ENCODE measurements around the gene DENND1A. TPM values are rescaled to one million over a fixed set of nuclear protein-coding genes. Genes with fewer than 3 reads are reported as not detected.

Gene DENND1A
- total RNA-seq, 1 donor from 2014 or later = 48.1 TPM

DNA sequence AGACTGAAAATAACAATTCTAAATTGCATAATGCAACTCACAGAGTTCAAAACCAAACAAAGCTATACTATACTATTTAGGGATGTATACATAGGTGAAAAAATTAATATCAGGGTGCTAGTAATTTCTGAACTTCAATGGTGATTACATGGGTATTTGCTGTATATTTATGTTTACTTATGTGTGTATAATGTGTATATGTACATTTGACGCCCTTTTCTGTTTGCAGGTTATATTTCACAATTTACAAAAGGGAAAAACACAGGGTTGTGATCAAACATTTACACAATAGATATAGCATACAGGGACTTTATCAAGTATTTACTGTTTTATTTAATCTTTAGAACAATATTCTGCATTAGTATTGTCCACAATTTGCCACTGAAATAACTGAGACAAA, 184.0 kb downstream of the DENND1A start:
- H3K4me3 ChIP-seq = no peak overlapping the region
- no peak overlapping the region for H3K9ac ChIP-seq
- TF ChIP-seq, protein P1, sequence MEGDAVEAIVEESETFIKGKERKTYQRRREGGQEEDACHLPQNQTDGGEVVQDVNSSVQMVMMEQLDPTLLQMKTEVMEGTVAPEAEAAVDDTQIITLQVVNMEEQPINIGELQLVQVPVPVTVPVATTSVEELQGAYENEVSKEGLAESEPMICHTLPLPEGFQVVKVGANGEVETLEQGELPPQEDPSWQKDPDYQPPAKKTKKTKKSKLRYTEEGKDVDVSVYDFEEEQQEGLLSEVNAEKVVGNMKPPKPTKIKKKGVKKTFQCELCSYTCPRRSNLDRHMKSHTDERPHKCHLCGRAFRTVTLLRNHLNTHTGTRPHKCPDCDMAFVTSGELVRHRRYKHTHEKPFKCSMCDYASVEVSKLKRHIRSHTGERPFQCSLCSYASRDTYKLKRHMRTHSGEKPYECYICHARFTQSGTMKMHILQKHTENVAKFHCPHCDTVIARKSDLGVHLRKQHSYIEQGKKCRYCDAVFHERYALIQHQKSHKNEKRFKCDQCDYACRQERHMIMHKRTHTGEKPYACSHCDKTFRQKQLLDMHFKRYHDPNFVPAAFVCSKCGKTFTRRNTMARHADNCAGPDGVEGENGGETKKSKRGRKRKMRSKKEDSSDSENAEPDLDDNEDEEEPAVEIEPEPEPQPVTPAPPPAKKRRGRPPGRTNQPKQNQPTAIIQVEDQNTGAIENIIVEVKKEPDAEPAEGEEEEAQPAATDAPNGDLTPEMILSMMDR (IDR thresholded peaks at IDR 0.05) = no peak
- TF ChIP-seq EZH2phosphoT487 (IDR thresholded peaks at IDR 0.05) = no peak
- no peak for TF ChIP-seq EZH2 (IDR thresholded peaks at IDR 0.05)
- DNase-seq (ENCODE audit: low spot score) = no peak
- no peak overlapping the region for H2AFZ ChIP-seq (replicated peaks)
- H3K4me3 Mint-ChIP-seq = no peak overlapping the region
- peaks cover 16% of the 10 kb centered on the region for H4K20me1 ChIP-seq (ENCODE audit: low read depth)
- no peak overlapping the region for H3K27ac ChIP-seq
- peaks cover 36% of the 10 kb centered on the region for H3K4me1 Mint-ChIP-seq
- no peaks in the 10 kb centered on the region for H3K9me3 ChIP-seq (ENCODE audit: low read depth)
- no peak overlapping the region for H3K4me2 ChIP-seq
- H3K4me1 ChIP-seq = peaks cover 36% of the 10 kb centered on the region
- peaks cover 3% of the 10 kb centered on the region for H3K36me3 Mint-ChIP-seq
- H3F3A ChIP-seq (ENCODE audit: low read depth) = peaks cover 12% of the 10 kb centered on the region
- H3K36me3 ChIP-seq = no peaks in the 10 kb centered on the region
- H3K27me3 ChIP-seq = no peaks in the 10 kb centered on the region
- H3K9me3 Mint-ChIP-seq = no peaks in the 10 kb centered on the region
- peaks cover 3% of the 10 kb centered on the region for H3K79me2 ChIP-seq (ENCODE audit: low read depth)
- H3K27me3 Mint-ChIP-seq (ENCODE audit: insufficient read depth, low read depth) = no peaks in the 10 kb centered on the region
- no peak overlapping the region for H3K27ac Mint-ChIP-seq

DNA sequence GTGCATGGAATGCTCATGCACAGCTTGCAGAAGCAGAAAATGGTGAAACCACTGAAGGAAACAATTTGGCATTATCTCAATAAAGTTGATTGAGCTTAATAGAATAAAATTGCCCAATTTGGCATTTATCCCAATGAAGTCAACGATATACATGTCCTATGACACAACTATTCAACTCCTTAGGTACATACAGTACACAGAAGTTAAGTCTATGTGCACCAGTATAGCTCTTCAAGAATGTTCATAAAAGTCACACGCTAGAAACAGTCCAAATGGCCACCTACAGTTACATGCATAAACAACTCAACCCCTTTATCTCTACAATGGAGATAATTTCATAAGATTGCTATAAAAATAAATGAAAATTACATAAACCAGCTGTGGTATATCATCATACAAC, 184.5 kb downstream of the DENND1A start:
- TF ChIP-seq, protein P1 (IDR thresholded peaks at IDR 0.05) = no peak
- no peak for TF ChIP-seq EZH2 (IDR thresholded peaks at IDR 0.05)
- TF ChIP-seq EZH2phosphoT487 (IDR thresholded peaks at IDR 0.05) = no peak
- no peaks in the 10 kb centered on the region for H3K27me3 ChIP-seq
- H3K4me3 Mint-ChIP-seq = no peak overlapping the region
- no peak overlapping the region for H3K27ac ChIP-seq
- no peaks in the 10 kb centered on the region for H3K9me3 Mint-ChIP-seq
- peaks cover 31% of the 10 kb centered on the region for H3K4me1 ChIP-seq
- peaks cover 3% of the 10 kb centered on the region for H3K79me2 ChIP-seq (ENCODE audit: low read depth)
- no peak overlapping the region for H3K9ac ChIP-seq
- no peak overlapping the region for H3K4me2 ChIP-seq
- DNase-seq (ENCODE audit: low spot score) = no peak
- H3K27me3 Mint-ChIP-seq (ENCODE audit: insufficient read depth, low read depth) = no peaks in the 10 kb centered on the region
- peaks cover 3% of the 10 kb centered on the region for H3K36me3 Mint-ChIP-seq
- no peaks in the 10 kb centered on the region for H3K36me3 ChIP-seq
- H3K9me3 ChIP-seq (ENCODE audit: low read depth) = no peaks in the 10 kb centered on the region
- H2AFZ ChIP-seq (replicated peaks) = no peak overlapping the region
- H3K4me3 ChIP-seq = no peak overlapping the region
- peaks cover 14% of the 10 kb centered on the region for H4K20me1 ChIP-seq (ENCODE audit: low read depth)
- H3K27ac Mint-ChIP-seq = no peak overlapping the region
- H3K4me1 Mint-ChIP-seq = peaks cover 36% of the 10 kb centered on the region
- peaks cover 12% of the 10 kb centered on the region for H3F3A ChIP-seq (ENCODE audit: low read depth)

DNA sequence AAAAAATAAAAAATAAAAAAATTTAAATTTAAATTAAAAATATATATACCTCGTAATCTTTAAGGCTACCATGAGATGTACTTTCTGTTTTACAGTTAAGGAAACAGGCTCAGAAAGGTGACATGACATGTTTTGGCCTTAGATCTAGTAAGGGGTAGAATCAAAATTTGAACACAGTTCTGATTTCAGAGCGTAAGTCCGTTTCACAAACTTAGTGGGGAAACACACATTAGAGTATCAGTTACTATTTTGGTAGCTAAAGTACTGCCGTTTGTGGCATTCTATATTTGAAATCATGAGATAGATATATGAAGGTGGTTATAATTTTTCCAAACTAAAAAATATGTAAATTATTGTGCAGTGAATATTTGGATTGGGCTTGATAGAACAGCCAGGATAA, 186.2 kb downstream of the DENND1A start:
- Mint-ChIP-seq H3K27ac (no peak overlapping the region), H3K9me3 (no peaks in the 10 kb centered on the region), H3K4me1 (peaks cover 33% of the 10 kb centered on the region), H3K36me3 (no peaks in the 10 kb centered on the region), H3K27me3 (ENCODE audit: insufficient read depth, low read depth) (no peaks in the 10 kb centered on the region), H3K4me3 (no peak overlapping the region)
- no peak for DNase-seq (ENCODE audit: low spot score)
- H4K20me1 ChIP-seq (ENCODE audit: low read depth) = peaks cover 6% of the 10 kb centered on the region
- TF ChIP-seq, protein P1 (IDR thresholded peaks at IDR 0.05) = no peak
- TF ChIP-seq EZH2phosphoT487 (IDR thresholded peaks at IDR 0.05) (no peak), EZH2 (IDR thresholded peaks at IDR 0.05) (no peak)
- H3K36me3 ChIP-seq = no peaks in the 10 kb centered on the region
- no peak overlapping the region for H2AFZ ChIP-seq (replicated peaks)
- no peak overlapping the region for H3K9ac ChIP-seq
- H3K27ac ChIP-seq = no peak overlapping the region
- H3K4me2 ChIP-seq = no peak overlapping the region
- H3F3A ChIP-seq (ENCODE audit: low read depth) = peaks cover 12% of the 10 kb centered on the region
- H3K4me3 ChIP-seq = no peak overlapping the region
- no peaks in the 10 kb centered on the region for H3K27me3 ChIP-seq
- peaks cover 3% of the 10 kb centered on the region for H3K79me2 ChIP-seq (ENCODE audit: low read depth)
- H3K9me3 ChIP-seq (ENCODE audit: low read depth) = no peaks in the 10 kb centered on the region
- H3K4me1 ChIP-seq = peaks cover 19% of the 10 kb centered on the region
